Measurements from ENCODE around the gene CRYGN. TPM values are rescaled to one million over a fixed set of nuclear protein-coding genes. Genes with fewer than 3 reads are reported as not detected.

CRYGN gene
- total and polyA plus RNA-seq, 2 of the 13 experiments (the other 11 are each of a cell fraction or from before 2014, with no cell fraction given): 0.11 TPM; not detected in 1

GRCh38 chr7:151392426-151392825 lies 47.5 kb downstream of the CRYGN start (continued):
- no peak for TF ChIP-seq ZNF362 (CRISPR knock-in tag; IDR thresholded peaks at IDR 0.05; ENCODE audit: borderline replicate concordance)

GRCh38 chr7:151392002-151392401 lies 47.9 kb downstream of the CRYGN start:
- Histone ChIP-seq H3K27ac (ENCODE audit: extremely low read length, insufficient read depth, low read length) (no peak overlapping the region), H3K4me1 (ENCODE audit: insufficient read depth, low read length) (no peaks in the 10 kb centered on the region), H3K27me3 (ENCODE audit: control insufficient read depth in 1 of 2, insufficient read depth in 2 of 2, low read length in 2 of 2) (peaks cover 21 to 96% of the 10 kb centered on the region in 2 experiments; a peak in 4 of 5 replicates), H3K9me3 (ENCODE audit: low read length) (no peaks in the 10 kb centered on the region), H2AFZ (ENCODE audit: low read length) (no peak overlapping the region), H3K79me2 (ENCODE audit: insufficient read depth, low read length) (no peaks in the 10 kb centered on the region), H3K9ac (ENCODE audit: insufficient read depth, low read depth, low read length) (no peak overlapping the region), H3K4me2 (ENCODE audit: low read depth, low read length) (no peak overlapping the region), H3K4me3 (replicated peaks in 1 of 3; ENCODE audit: insufficient read depth in 1 of 3, low read depth in 2 of 3, low read length in 3 of 3) (no peak overlapping the region), H4K20me1 (ENCODE audit: insufficient read depth, low read length) (no peaks in the 10 kb centered on the region), H3K36me3 (replicated peaks in 1 of 2; ENCODE audit: control insufficient read depth in 1 of 2, insufficient read depth in 2 of 2, low read length in 2 of 2) (no peaks in the 10 kb centered on the region)
- BruUV-seq (replicated peaks): no TSS peak
- TF ChIP-seq POLR2A (IDR thresholded peaks at IDR 0.05; ENCODE audit: insufficient read depth in 1 of 2, low read depth in 2 of 2, low read length in 2 of 2) (no peak), ZNF780A (CRISPR knock-in tag; IDR thresholded peaks at IDR 0.05) (no peak), REXO4 (CRISPR knock-in tag; IDR thresholded peaks at IDR 0.05; ENCODE audit: borderline replicate concordance) (no peak), POGZ (CRISPR knock-in tag; IDR thresholded peaks at IDR 0.05) (no peak), NBN (conservative IDR thresholded peaks at IDR 0.05) (no peak), PHF8 (CRISPR knock-in tag; IDR thresholded peaks at IDR 0.05) (no peak), SMARCC2 (IDR thresholded peaks at IDR 0.05) (no peak), KLF13 (CRISPR knock-in tag; IDR thresholded peaks at IDR 0.05) (no peak), BRCA1 (CRISPR knock-in tag; IDR thresholded peaks at IDR 0.05) (no peak), MAF1 (CRISPR knock-in tag; IDR thresholded peaks at IDR 0.05; ENCODE audit: borderline replicate concordance) (no peak)
- intact Hi-C loops (cut with micrococcal nuclease; ENCODE audit: unreplicated experiment): no loop called here
- ATAC-seq (no peak), FAIRE-seq (no peak), DNase-seq (ENCODE audit: low spot score) (no peak)
- ChIA-PET POLR2A (no interaction called here), CTCF (ENCODE audit: low intra/inter-chr PET ratio, low total read pairs) (no interaction called here)
- in situ Hi-C loops (cut with HindIII; ENCODE audit: extremely low pct_ligation_motif_present, low pct_unique_long_range_greater_than_20kb): no loop called here
- 63% methylated on average over 2 of the region's 8 CpGs for WGBS (ENCODE audit: low lambda C conversion rate)
